MM.1S (cell line): Measurements from ENCODE around the gene GDF2.

Source experiments
- EZH2 ChIP-seq: fragments of 300-600 bp; sonication (generic); optimal IDR thresholded peaks from 2 replicates; pipeline ENCODE3; 2017; ENCODE audit warnings: low read depth, mild to moderate bottlenecking, antibody characterized with exemption, low read length, mixed read lengths
- TF ChIP-seq, protein P1 (sequence below): fragments of 300-600 bp; sonication (generic); IDR thresholded peaks from 2 replicates; pipeline ENCODE4 v1.5.1; 2016; ENCODE audit warnings: antibody characterized with exemption, low read length, mixed read lengths

GRCh38 chr10:47316131-47316530 is 6.1 kb upstream of the GDF2 start:
- no peak for TF ChIP-seq EZH2
- TF ChIP-seq, protein P1, sequence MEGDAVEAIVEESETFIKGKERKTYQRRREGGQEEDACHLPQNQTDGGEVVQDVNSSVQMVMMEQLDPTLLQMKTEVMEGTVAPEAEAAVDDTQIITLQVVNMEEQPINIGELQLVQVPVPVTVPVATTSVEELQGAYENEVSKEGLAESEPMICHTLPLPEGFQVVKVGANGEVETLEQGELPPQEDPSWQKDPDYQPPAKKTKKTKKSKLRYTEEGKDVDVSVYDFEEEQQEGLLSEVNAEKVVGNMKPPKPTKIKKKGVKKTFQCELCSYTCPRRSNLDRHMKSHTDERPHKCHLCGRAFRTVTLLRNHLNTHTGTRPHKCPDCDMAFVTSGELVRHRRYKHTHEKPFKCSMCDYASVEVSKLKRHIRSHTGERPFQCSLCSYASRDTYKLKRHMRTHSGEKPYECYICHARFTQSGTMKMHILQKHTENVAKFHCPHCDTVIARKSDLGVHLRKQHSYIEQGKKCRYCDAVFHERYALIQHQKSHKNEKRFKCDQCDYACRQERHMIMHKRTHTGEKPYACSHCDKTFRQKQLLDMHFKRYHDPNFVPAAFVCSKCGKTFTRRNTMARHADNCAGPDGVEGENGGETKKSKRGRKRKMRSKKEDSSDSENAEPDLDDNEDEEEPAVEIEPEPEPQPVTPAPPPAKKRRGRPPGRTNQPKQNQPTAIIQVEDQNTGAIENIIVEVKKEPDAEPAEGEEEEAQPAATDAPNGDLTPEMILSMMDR: no peak
